BLaER1 (cell line): ENCODE results near the gene IRX4.
"Not testable (repeated sequence)": the region's sequence is repeated elsewhere in the genome, so short reads cannot be mapped to it uniquely, and the experiment has no call there.

Experiments used
- H3K27ac ChIP-seq: shearing (Covaris generic); formaldehyde crosslinking; 2 replicates; pipeline ENCODE4 v1.8.1; 2022
- H3K27me3 ChIP-seq: shearing (Covaris generic); formaldehyde crosslinking; 2 replicates; pipeline ENCODE4 v1.8.1; 2022
- H3K36me3 ChIP-seq: shearing (Covaris generic); formaldehyde crosslinking; 2 replicates; pipeline ENCODE4 v1.8.1; 2022
- H3K4me1 ChIP-seq: shearing (Covaris generic); formaldehyde crosslinking; 2 replicates; pipeline ENCODE4 v1.8.1; 2022
- H3K4me2 ChIP-seq: shearing (Covaris generic); formaldehyde crosslinking; 2 replicates; pipeline ENCODE4 v1.8.1; 2022
- H3K4me3 ChIP-seq: shearing (Covaris generic); formaldehyde crosslinking; 2 replicates; pipeline ENCODE4 v1.8.1; 2022
- H3K9ac ChIP-seq: shearing (Covaris generic); formaldehyde crosslinking; 2 replicates; pipeline ENCODE4 v1.8.1; 2022
- H3K9me3 ChIP-seq: shearing (Covaris generic); formaldehyde crosslinking; 2 replicates; pipeline ENCODE4 v1.8.1; 2022
- H4K20me1 ChIP-seq: shearing (Covaris generic); formaldehyde crosslinking; 2 replicates; pipeline ENCODE4 v1.8.1; 2022
- Cebpa-rat ChIP-seq: shearing (Covaris generic); IDR thresholded peaks from 2 replicates; pipeline ENCODE4 v1.8.1; 2022

The IRX4 gene

DNA sequence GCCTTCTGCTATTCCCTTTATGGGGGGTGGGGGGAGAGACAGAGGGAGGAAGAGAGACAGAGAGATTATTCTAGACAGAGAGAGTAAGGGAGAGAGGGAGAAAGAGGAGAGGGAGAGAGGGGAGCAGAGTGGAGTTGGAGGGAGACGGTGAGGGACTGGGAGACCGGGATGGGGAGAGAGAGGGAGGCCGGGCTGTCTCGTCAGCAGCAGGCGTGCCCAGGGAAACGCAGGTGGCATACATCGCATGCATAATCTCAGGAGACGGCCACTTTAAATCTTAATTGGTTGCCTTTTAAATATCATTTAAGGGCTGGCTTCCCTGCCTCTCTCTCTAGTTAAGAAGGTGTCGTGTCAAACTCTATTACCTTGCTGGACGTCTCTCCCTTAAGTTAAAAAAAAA is 8.4 kb downstream of the IRX4 start:
- Histone ChIP-seq H3K4me3 (peak overlapping the region; percentile 7; the same call in 1 of the 2 replicates), H3K36me3 (no peaks in the 10 kb centered on the region), H4K20me1 (peaks cover 61% of the 10 kb centered on the region), H3K4me1 (peaks cover 35% of the 10 kb centered on the region), H3K9ac (no peak overlapping the region), H3K27me3 (peaks cover 86% of the 10 kb centered on the region), H3K4me2 (peak overlapping the region; percentile 60), H3K27ac (no peak overlapping the region), H3K9me3 (peaks cover 18% of the 10 kb centered on the region)
- no peak for TF ChIP-seq Cebpa-rat

DNA sequence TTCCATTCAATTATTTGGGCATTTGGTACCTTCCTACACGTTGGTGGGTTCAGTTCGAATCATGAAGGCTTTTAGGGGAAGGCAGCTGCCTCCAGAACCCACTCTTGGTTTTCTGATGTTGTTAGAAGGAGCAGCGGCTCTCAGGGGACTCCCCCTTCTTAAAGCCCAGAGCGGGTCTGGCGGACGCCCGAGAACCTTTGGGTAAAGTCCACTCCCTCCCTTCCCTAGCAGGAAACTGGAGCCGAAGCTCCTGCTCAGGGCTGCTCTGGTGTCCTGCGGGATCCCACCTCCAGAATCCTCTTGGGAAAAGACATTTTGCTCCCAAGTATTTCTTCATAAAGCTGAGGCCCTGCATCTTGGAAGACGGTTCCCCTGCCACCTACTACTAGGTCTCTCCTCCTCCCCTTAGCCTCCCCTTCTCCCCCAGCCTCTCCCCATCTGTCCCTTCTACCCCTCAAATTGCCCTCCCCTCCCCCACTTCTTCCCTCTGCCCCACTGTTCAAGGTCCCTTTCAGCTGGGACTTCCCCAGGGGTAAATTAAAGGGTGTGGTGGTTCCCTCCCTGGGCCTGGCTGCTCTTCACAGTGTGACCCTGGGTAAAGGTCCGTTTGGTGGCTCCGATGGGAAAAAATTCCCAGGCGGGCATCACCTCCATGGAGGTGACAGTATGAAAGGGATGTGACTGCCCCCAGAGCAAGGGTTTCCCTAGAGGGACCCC is 9.3 kb downstream of the IRX4 start:
- H3K9ac ChIP-seq, result no peak overlapping the region
- peaks cover 77% of the 10 kb centered on the region for H3K27me3 ChIP-seq
- H3K4me1 ChIP-seq, result peaks cover 35% of the 10 kb centered on the region
- peaks cover 9% of the 10 kb centered on the region for H3K9me3 ChIP-seq
- H3K36me3 ChIP-seq, result no peaks in the 10 kb centered on the region
- no peak overlapping the region for H3K4me3 ChIP-seq
- TF ChIP-seq Cebpa-rat, result no peak
- H4K20me1 ChIP-seq, result peaks cover 57% of the 10 kb centered on the region
- no peak overlapping the region for H3K27ac ChIP-seq
- H3K4me2 ChIP-seq, result no peak overlapping the region

DNA sequence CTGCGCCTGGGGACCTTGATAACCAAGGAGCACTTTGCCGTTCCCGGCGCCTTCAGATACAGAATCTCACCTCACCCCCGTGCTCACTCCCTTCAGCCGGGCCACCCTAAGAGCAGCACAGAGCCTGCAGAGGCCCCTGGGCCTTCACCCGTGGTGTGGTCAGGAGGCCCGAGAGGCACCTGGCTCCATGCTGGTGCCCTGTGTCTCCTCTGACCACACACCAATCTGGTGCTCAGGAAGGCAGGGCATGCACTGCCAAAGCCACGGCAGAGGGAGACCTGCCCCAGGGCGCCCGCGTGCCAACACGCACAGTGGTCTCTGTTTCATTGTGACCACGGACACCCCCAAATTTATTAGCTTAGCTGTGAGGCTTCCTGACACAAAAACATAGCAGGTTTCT is 11.3 kb downstream of the IRX4 start:
- no peak for TF ChIP-seq Cebpa-rat
- Histone ChIP-seq H3K9me3 (no peaks in the 10 kb centered on the region), H3K4me3 (no peak overlapping the region), H3K27me3 (peaks cover 58% of the 10 kb centered on the region), H3K9ac (no peak overlapping the region), H3K4me1 (peaks cover 32% of the 10 kb centered on the region), H3K4me2 (no peak overlapping the region), H4K20me1 (peaks cover 37% of the 10 kb centered on the region), H3K27ac (no peak overlapping the region), H3K36me3 (no peaks in the 10 kb centered on the region)

DNA sequence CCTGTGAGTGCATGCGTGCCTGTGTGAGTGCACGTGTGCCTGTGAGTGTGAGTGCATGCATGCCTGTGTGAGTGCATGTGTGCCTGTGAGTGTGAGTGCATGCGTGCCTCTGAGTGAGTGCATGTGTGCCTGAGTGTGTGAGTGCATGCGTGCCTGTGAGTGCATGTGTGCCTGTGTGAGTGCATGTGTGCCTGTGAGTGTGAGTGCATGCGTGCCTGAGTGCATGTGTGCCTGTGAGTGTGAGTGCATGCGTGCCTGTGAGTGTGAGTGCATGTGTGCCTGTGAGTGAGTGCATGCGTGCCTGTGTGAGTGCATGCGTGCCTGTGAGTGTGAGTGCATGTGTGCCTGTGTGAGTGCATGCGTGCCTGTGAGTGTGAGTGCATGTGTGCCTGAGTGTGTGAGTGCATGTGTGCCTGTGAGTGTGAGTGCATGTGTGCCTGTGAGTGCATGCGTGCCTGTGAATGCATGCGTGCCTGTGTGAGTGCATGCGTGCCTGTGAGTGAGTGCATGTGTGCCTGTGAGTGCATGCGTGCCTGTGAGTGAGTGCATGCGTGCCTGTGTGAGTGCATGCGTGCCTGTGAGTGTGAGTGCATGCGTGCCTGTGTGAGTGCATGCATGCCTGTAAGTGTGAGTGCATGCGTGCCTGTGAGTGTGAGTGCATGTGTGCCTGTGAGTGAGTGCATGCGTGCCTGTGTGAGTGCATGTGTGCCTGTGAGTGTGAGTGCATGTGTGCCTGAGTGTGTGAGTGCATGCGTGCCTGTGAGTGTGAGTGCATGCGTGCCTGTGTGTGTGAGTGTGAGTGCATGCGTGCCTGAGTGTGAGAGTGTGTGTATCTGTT is 12.1 kb downstream of the IRX4 start:
- not testable (repeated sequence) for H3K4me3 ChIP-seq, H3K4me2 ChIP-seq, H3K36me3 ChIP-seq, H3K27ac ChIP-seq, H3K9me3 ChIP-seq, H3K9ac ChIP-seq
- H3K27me3 ChIP-seq, result peaks cover 58% of the 10 kb centered on the region
- peaks cover 30% of the 10 kb centered on the region for H3K4me1 ChIP-seq
- peaks cover 29% of the 10 kb centered on the region for H4K20me1 ChIP-seq

DNA sequence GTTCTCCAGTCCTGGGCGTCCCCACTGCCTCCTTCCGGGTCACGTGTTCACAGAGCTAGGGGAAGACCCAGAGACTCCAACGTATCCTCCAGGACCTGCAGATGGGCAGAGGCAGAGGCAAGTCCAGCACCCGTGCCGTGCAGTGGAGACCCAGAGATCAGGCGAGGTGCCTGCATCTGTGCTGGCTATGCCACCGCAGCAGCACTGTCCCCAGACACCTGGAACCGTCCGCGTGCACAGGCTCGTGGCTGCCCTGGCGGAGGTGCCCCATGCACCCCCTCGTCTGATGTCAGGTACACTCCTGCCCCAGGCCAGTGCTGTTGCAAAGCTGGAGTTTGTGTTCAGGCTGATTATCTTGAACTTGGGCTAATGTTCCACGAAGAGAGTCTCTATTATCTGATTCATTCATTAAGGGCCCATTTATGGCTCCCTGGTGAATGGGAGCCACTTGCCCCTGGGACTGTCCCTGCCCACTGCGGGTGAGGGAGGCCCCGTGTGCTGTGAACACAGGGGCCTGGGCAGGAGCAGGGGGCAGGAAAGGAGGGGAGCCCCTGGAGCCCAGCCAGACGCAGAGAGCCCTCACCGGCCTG is 13.7 kb downstream of the IRX4 start:
- H3K9ac ChIP-seq, result no peak overlapping the region
- H3K27me3 ChIP-seq, result peaks cover 56% of the 10 kb centered on the region
- no peak overlapping the region for H3K4me2 ChIP-seq
- H3K4me3 ChIP-seq, result no peak overlapping the region
- no peaks in the 10 kb centered on the region for H3K9me3 ChIP-seq
- TF ChIP-seq Cebpa-rat, result no peak
- H3K27ac ChIP-seq, result no peak overlapping the region
- peaks cover 20% of the 10 kb centered on the region; the same call in 1 of the 2 replicates for H3K4me1 ChIP-seq
- peaks cover 13% of the 10 kb centered on the region; the same call in 1 of the 2 replicates for H4K20me1 ChIP-seq
- no peaks in the 10 kb centered on the region for H3K36me3 ChIP-seq

DNA sequence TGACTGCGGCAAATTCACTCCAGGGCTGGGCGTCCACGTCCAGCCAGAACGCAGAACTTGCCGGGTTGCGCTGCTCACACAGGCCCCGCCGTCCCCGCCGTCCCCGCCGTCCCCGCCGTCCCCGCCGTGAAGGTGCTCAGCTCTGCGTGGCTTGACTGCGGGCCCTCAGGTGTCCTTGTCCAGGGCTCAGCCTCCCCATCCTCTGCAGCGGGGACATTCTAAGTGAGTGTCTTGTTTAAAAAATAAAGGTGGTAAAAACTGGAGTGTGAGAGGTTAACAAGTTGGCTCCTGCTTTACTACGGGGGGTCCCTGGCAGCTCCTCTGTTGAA is 14.9 kb downstream of the IRX4 start:
- H3K4me2 ChIP-seq, result no peak overlapping the region
- no peaks in the 10 kb centered on the region for H3K36me3 ChIP-seq
- no peak for TF ChIP-seq Cebpa-rat
- H3K4me3 ChIP-seq, result no peak overlapping the region
- H3K27me3 ChIP-seq, result peaks cover 51% of the 10 kb centered on the region
- no peaks in the 10 kb centered on the region for H3K9me3 ChIP-seq
- H3K9ac ChIP-seq, result no peak overlapping the region
- H3K4me1 ChIP-seq, result peaks cover 10% of the 10 kb centered on the region; the same call in 1 of the 2 replicates
- peaks cover 4% of the 10 kb centered on the region; the same call in 1 of the 2 replicates for H4K20me1 ChIP-seq
- no peak overlapping the region for H3K27ac ChIP-seq

DNA sequence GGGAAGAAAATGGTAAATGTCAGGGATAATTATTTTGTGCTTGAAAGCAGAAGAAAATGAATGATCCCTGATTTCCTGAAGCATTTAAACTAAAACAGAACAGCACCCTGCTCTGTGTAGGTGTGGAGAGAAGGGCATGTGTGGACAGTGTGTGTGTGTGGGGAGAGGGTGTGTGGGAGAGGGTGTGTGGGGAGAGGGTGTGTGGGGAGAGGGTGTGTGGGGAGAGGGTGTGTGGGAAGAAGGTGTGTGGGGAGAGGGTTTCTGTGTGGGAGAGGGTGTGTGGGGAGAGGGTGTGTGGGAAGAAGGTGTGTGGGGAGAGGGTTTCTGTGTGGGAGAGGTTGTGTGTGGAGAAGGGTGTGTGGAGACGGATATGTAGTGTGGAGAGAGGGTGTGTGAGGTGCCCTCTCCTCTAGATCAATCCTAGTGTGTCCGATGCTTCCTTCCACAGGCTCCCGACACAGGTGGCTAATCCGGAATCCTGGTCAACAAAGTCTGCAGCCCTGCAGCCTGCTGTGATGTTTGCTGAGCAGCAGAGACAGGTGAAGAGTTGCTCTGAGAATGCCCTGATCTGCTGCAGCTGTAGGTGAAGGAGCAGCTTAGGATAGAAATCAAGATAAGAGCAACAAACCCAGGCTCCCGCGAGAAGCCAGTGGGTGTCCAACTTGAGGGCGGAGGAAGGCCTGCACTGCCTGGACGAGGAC is 15.5 kb downstream of the IRX4 start:
- Histone ChIP-seq H4K20me1 (no peaks in the 10 kb centered on the region; the same call in 1 of the 2 replicates), H3K36me3 (no peaks in the 10 kb centered on the region), H3K9ac (no peak overlapping the region), H3K9me3 (no peaks in the 10 kb centered on the region), H3K4me2 (no peak overlapping the region), H3K27me3 (peaks cover 48% of the 10 kb centered on the region), H3K4me1 (peaks cover 10% of the 10 kb centered on the region; the same call in 1 of the 2 replicates), H3K4me3 (no peak overlapping the region), H3K27ac (no peak overlapping the region)
- no peak for TF ChIP-seq Cebpa-rat

DNA sequence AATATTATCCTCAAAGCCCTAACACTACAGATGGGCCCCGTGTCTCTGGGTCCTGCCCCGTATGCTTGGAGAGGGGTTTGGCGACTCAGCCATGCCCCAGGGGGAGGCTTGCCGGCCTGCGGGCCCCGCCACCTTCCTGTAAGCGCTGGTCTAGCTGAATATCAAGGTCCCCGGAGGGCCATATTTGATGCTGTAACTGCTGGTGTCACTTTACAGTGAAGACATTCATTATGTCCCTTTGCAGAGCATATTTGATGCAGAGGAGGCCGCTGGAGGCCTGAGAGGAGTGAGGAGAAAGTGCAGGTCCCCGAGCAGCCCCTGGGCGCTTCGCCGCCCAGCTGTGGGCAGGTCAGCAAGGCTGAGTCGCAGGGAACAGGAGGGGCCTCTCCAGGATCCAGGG is 16.8 kb downstream of the IRX4 start:
- Histone ChIP-seq H3K9me3 (no peaks in the 10 kb centered on the region), H4K20me1 (no peaks in the 10 kb centered on the region; the same call in 1 of the 2 replicates), H3K4me3 (no peak overlapping the region), H3K36me3 (no peaks in the 10 kb centered on the region), H3K27ac (no peak overlapping the region), H3K9ac (no peak overlapping the region), H3K27me3 (peaks cover 36% of the 10 kb centered on the region), H3K4me2 (peak overlapping the region; percentile 28; the same call in 1 of the 2 replicates), H3K4me1 (peaks cover 10% of the 10 kb centered on the region; the same call in 1 of the 2 replicates)
- TF ChIP-seq Cebpa-rat, result no peak

DNA sequence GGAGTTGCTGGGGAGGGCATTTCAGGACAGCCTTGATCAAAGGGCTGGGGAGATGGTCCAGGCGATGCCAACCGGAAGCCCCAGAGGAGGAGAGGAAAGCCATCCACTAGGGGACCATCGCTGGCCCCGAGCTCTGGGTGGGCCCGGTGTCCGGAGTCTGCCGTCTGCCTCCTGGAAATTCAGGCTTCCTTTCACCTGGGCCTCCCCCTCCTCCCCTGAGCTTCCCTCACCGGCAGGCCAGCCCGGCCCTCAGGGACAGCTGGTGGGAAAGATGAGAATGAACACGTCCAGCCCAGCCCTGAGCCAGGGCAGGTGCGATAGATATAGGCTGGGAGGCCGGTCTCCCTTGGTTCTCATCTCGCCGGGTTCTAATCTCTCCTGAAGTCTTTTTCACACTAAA is 17.2 kb downstream of the IRX4 start:
- peaks cover 33% of the 10 kb centered on the region for H3K27me3 ChIP-seq
- H3K27ac ChIP-seq, result no peak overlapping the region
- H3K4me3 ChIP-seq, result no peak overlapping the region
- no peaks in the 10 kb centered on the region for H3K9me3 ChIP-seq
- no peak for TF ChIP-seq Cebpa-rat
- H3K4me1 ChIP-seq, result peaks cover 10% of the 10 kb centered on the region; the same call in 1 of the 2 replicates
- H3K4me2 ChIP-seq, result 0 out of 2 replicates have a peak overlapping the region, but pooled peaks have one; percentile 28
- no peaks in the 10 kb centered on the region for H3K36me3 ChIP-seq
- no peaks in the 10 kb centered on the region; the same call in 1 of the 2 replicates for H4K20me1 ChIP-seq
- no peak overlapping the region for H3K9ac ChIP-seq
